ENCODE measurements around the gene HOXA9. TPM values are rescaled to one million over a fixed set of nuclear protein-coding genes. Genes with fewer than 3 reads are reported as not detected.

The HOXA9 gene
- total and polyA plus RNA-seq, 2 of the 8 experiments (the other 6 are each of a cell fraction or from before 2014, with no cell fraction given): not detected

DNA sequence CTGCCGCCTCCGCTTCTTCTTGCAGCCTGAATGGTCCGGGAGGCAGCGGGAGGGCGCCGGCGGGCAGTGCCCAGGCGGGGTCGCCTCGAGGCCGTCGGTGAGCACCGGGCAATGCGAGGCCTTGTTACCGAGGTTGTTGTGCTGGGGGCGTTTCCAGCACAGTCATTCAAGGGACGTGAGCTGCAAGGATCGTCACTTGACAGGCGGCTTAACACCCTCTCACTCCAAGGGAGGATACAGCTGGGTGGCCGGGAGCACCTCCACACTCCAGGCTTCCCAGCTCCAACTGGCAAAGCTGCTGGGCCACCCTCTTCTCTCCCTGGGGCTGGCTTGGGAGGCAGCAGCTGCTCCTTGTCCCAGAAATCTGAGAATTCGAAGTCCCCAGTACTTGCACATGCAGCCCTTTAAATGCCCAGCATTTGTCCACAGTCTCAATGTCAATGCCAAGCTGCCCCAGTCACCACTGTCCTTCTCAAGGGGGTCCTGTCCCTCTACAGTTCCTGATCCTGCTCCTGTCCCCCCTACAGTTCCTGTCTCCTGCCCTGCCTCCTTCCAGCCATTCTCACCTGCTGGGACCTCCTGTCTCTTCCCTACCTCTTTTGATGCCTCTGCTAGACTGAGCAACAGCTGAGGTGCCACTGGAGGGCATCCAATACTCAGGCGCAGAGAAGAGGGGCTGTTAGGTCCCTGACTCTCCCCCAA, 24.1 kb upstream of the HOXA9 start:
- peaks cover 0 to 27% (median 16%) of the 10 kb centered on the region in 4 experiments; a peak in 5 of 7 replicates for H3K4me1 ChIP-seq (replicated peaks in 1 of 4; ENCODE audit: control insufficient read depth in 3 of 4, insufficient read depth in 4 of 4, low read length in 3 of 4)
- peak overlapping the region; percentile 32; the same call in 1 of the 2 replicates for H2BK20ac ChIP-seq (ENCODE audit: low read length)
- no peak overlapping the region for H2AFZ ChIP-seq (ENCODE audit: low read length)
- H4K20me1 ChIP-seq (replicated peaks in 1 of 2; ENCODE audit: control insufficient read depth in 1 of 2, insufficient read depth in 2 of 2, low read length in 2 of 2): peaks cover 30 to 60% of the 10 kb centered on the region in 2 experiments
- FAIRE-seq (no peak), DNase-seq (ENCODE audit: low read depth in 1 of 2, low spot score in 2 of 2) (peak in 1 of 2 experiments; percentile 64)
- H3K27ac ChIP-seq (ENCODE audit: low read depth, low read length): no peak overlapping the region
- TF ChIP-seq RAD21 (IDR thresholded peaks at IDR 0.05 in 1 of 2, conservative IDR thresholded peaks at IDR 0.05 in 1 of 2; ENCODE audit: low read depth in 2 of 2, low read length in 2 of 2): peak in 1 of 2 experiments; percentile 3; a peak in 1 of 4 replicates
- no peak for TF ChIP-seq BACH1 (IDR thresholded peaks at IDR 0.05; ENCODE audit: low read length)
- H3K23ac ChIP-seq (ENCODE audit: insufficient read length): no peak overlapping the region
- H3K18ac ChIP-seq (ENCODE audit: extremely low read depth, low read length): no peak overlapping the region
- no peaks in the 10 kb centered on the region for H3K23me2 ChIP-seq (ENCODE audit: low read depth, low read length)
- no peak overlapping the region for H3K56ac ChIP-seq (replicated peaks; ENCODE audit: insufficient read length, low read depth, low read length)
- no peak overlapping the region for H2BK5ac ChIP-seq (ENCODE audit: low read depth, low read length)
- H2BK12ac ChIP-seq (ENCODE audit: low read depth, low read length): 0 out of 2 replicates have a peak overlapping the region, but pooled peaks have one; percentile 60
- H3K4me3 ChIP-seq (ENCODE audit: extremely low read depth in 1 of 4, insufficient read depth in 2 of 4, low read depth in 3 of 4, low read length in 4 of 4): peak overlapping the region in 1 of 4 experiments; percentile 38; a peak in 2 of 8 replicates
- no peak overlapping the region for H2AK5ac ChIP-seq (ENCODE audit: low read depth, low read length)
- peak overlapping the region; percentile 29 to 41; a peak in 3 of 4 replicates for H3K4me2 ChIP-seq (ENCODE audit: insufficient read depth in 1 of 2, low read depth in 2 of 2, low read length in 2 of 2)
- no peak overlapping the region for H3K4ac ChIP-seq (replicated peaks; ENCODE audit: insufficient read length, low read depth, low read length)
- H4K8ac ChIP-seq (ENCODE audit: extremely low read depth, insufficient read depth, low read length): 0 out of 2 replicates have a peak overlapping the region, but pooled peaks have one; percentile 1
- no peak overlapping the region for H2BK120ac ChIP-seq (replicated peaks; ENCODE audit: low read depth, low read length)
- H3K79me2 ChIP-seq (ENCODE audit: control insufficient read depth in 1 of 2, insufficient read depth in 2 of 2, low read length in 2 of 2): no peaks in the 10 kb centered on the region
- 10% methylated on average over 21 of the region's 22 CpGs; no CpG with 5 or more reads in 1 of the 2 experiments for WGBS, 2 experiments (ENCODE audit: extremely low coverage in 1 of 2, insufficient coverage in 1 of 2, insufficient read length in 1 of 2, insufficient replicate concordance in 2 of 2, low coverage in 1 of 2, low lambda C conversion rate in 2 of 2, missing lambda C conversion rate in 1 of 2)
- no peak overlapping the region for H3K9ac ChIP-seq (replicated peaks in 1 of 4; ENCODE audit: extremely low read depth in 1 of 4, low read depth in 3 of 4, low read length in 3 of 4)
- ChIA-PET POLR2A (ENCODE audit: partially characterized antibody) (no interaction called here), CTCF (ENCODE audit: partially characterized antibody) (interaction anchor here (0.5 to 9.1 kb wide), 7 partner anchors 10 to 831 kb away, joined by 3 to 64 read pairs (median 7); partner anchors contain the start of gene HOXA13)
- H4K5ac ChIP-seq (ENCODE audit: insufficient read length, low read depth, low read length): no peak overlapping the region
- peaks cover 0 to 3% of the 10 kb centered on the region in 2 experiments; a peak in 1 of 4 replicates for H3K9me3 ChIP-seq (ENCODE audit: insufficient read depth in 2 of 2, low read depth in 1 of 2, low read length in 1 of 2)
- H3K14ac ChIP-seq (ENCODE audit: insufficient read length): no peak overlapping the region
- peaks cover 0 to 14% (median 0%) of the 10 kb centered on the region in 4 experiments; a peak in 1 of 8 replicates for H3K36me3 ChIP-seq (ENCODE audit: control insufficient read depth in 2 of 4, insufficient read depth in 4 of 4, low read length in 3 of 4)
- H3K27me3 ChIP-seq (replicated peaks in 1 of 4; ENCODE audit: control insufficient read depth in 3 of 4, extremely low read depth in 1 of 4, insufficient read depth in 3 of 4, low read length in 3 of 4): peaks cover 97 to 100% (median 98%) of the 10 kb centered on the region in 4 experiments
- H3K79me1 ChIP-seq (ENCODE audit: low read depth, low read length): no peaks in the 10 kb centered on the region
- no peak overlapping the region for H2BK15ac ChIP-seq (ENCODE audit: low read length)
- H4K91ac ChIP-seq (replicated peaks; ENCODE audit: insufficient read length, low read length): no peak overlapping the region

All from H1 (cell line).